ENCODE results near the gene CHURC1.

Gene CHURC1

DNA sequence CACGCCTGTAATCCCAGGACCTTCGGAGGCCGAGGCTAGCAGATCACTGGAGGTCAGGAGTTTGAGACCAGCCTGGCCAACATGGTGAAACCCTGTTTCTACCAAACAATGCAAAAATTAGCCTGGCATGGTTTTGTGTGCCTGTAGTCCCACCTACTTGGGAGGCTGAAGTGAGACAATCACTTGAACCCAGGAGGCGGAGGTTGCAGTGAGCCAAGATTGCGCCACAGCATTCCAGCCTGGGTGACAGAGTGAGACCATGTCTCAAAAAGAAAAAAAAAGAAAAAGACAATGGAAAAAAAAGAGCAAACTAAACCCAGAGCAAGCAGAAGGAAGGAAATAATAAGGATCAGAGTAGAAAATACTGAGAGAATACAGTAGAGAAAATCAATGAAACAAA, 5.4 kb downstream of the CHURC1 start:
- H3K27ac Mint-ChIP-seq: peak overlapping the region; percentile 58
- no peak for ATAC-seq (ENCODE audit: low read depth)
- H3K4me3 Mint-ChIP-seq: no peak overlapping the region
- H3K4me1 Mint-ChIP-seq: peaks cover 41% of the 10 kb centered on the region
- no peaks in the 10 kb centered on the region for H3K27me3 Mint-ChIP-seq
- H3K36me3 Mint-ChIP-seq: peaks cover 16% of the 10 kb centered on the region
- no peaks in the 10 kb centered on the region for H3K9me3 Mint-ChIP-seq
- DNase-seq (ENCODE audit: low spot score in 2 of 2): no peak

- ATAC-seq (ENCODE audit: low read depth) (no peak), DNase-seq (ENCODE audit: low spot score in 2 of 2) (no peak)
- peaks cover 35% of the 10 kb centered on the region for H3K4me1 Mint-ChIP-seq
- H3K36me3 Mint-ChIP-seq: peaks cover 18% of the 10 kb centered on the region
- no peaks in the 10 kb centered on the region for H3K27me3 Mint-ChIP-seq
- no peak overlapping the region for H3K4me3 Mint-ChIP-seq
- no peaks in the 10 kb centered on the region for H3K9me3 Mint-ChIP-seq
- no peak overlapping the region for H3K27ac Mint-ChIP-seq
Measured at GRCh38 chr14:64920465-64920864, 6.2 kb downstream of the CHURC1 start.

DNA sequence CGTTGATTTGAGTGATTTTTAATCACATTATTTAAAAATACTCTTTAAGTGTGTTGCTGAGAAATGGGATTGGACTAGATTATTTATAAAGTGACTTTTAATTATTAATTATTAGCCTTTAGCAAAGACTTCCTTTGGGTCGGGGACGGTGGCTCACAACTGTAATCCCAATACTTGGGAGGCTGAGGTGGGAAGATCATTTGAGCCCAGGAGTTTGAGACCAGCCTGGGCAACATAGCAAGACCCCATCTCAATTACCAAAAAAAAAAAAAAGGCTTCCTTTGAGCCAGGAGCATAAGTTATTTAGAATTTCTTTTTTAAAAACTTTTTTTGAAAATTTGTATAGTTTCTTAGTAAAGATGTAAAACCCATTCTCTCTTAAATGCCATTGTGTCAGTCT, 8.8 kb downstream of the CHURC1 start:
- DNase-seq (ENCODE audit: low spot score in 2 of 2) (no peak), ATAC-seq (ENCODE audit: low read depth) (no peak)
- Mint-ChIP-seq H3K27ac (no peak overlapping the region), H3K4me3 (no peak overlapping the region), H3K4me1 (peaks cover 17% of the 10 kb centered on the region), H3K9me3 (no peaks in the 10 kb centered on the region), H3K36me3 (peaks cover 25% of the 10 kb centered on the region), H3K27me3 (no peaks in the 10 kb centered on the region)

DNA sequence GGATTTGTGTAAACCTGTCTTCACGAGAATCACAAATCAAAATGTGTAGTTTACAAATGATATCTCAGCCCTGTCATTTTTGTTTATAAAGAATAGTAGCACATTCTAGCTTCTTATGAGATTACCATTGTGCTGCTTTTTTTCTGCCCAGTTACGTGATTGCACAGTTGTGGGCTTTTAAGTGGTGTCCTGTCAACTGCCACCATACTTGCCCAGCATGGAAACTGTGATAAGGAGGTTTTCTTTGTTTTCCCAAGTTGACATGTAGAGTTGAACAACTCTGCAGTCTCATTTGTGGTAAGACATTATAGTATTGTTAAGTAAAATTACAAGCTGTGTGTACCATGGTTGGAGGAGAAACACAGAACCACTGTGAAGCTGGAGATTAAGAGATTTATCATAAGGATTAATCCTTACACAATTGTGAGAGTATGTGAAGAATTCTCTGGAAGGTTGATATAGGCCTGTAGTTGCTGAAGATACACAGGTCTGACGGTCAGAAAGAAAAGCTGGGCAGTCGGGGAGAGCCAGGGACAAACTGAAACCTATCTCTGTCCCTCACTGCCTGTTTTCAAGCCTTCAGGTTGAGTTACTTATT, 12.2 kb downstream of the CHURC1 start:
- ATAC-seq (ENCODE audit: low read depth) (no peak), DNase-seq (ENCODE audit: low spot score in 2 of 2) (no peak)
- no peak overlapping the region for H3K4me3 Mint-ChIP-seq
- no peak overlapping the region for H3K27ac Mint-ChIP-seq
- H3K27me3 Mint-ChIP-seq: no peaks in the 10 kb centered on the region
- H3K4me1 Mint-ChIP-seq: peaks cover 5% of the 10 kb centered on the region
- no peaks in the 10 kb centered on the region for H3K9me3 Mint-ChIP-seq
- peaks cover 28% of the 10 kb centered on the region for H3K36me3 Mint-ChIP-seq

DNA sequence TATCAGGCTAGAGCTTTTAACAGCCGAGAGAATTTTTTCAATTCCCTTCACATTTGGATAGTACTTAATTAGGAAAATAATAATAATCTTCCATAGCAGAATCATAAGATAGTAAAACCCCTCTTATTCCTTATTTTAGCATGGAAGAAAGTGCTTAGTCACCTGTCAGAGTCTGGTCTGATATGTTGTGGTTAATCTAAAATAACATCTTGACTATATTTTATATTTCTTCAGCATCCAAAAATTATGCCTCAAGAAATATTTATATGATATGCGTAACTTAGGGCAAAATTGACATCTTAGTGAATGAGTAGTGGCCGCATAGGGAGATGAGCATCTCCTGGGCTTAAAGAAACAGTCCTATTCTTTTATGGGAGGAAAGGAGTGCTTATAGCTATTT, 12.8 kb downstream of the CHURC1 start:
- peaks cover under 1% of the 10 kb centered on the region for H3K4me1 Mint-ChIP-seq
- no peak overlapping the region for H3K27ac Mint-ChIP-seq
- no peak overlapping the region for H3K4me3 Mint-ChIP-seq
- no peaks in the 10 kb centered on the region for H3K9me3 Mint-ChIP-seq
- H3K27me3 Mint-ChIP-seq: no peaks in the 10 kb centered on the region
- peaks cover 24% of the 10 kb centered on the region for H3K36me3 Mint-ChIP-seq
- no peak for DNase-seq (ENCODE audit: low spot score in 2 of 2)
- no peak for ATAC-seq (ENCODE audit: low read depth)

- H3K4me3 Mint-ChIP-seq: no peak overlapping the region
- no peaks in the 10 kb centered on the region for H3K27me3 Mint-ChIP-seq
- DNase-seq (ENCODE audit: low spot score in 2 of 2) (no peak), ATAC-seq (ENCODE audit: low read depth) (no peak)
- peaks cover 26% of the 10 kb centered on the region for H3K36me3 Mint-ChIP-seq
- no peaks in the 10 kb centered on the region for H3K4me1 Mint-ChIP-seq
- no peak overlapping the region for H3K27ac Mint-ChIP-seq
- no peaks in the 10 kb centered on the region for H3K9me3 Mint-ChIP-seq
Measured at GRCh38 chr14:64928239-64929013, 14.2 kb downstream of the CHURC1 start.

- Mint-ChIP-seq H3K4me3 (no peak overlapping the region), H3K36me3 (peaks cover 26% of the 10 kb centered on the region), H3K27me3 (no peaks in the 10 kb centered on the region), H3K27ac (no peak overlapping the region), H3K4me1 (no peaks in the 10 kb centered on the region), H3K9me3 (no peaks in the 10 kb centered on the region)
- DNase-seq (ENCODE audit: low spot score in 2 of 2): no peak
- ATAC-seq (ENCODE audit: low read depth): no peak
Measured at GRCh38 chr14:64929014-64929359, 14.7 kb downstream of the CHURC1 start.

DNA sequence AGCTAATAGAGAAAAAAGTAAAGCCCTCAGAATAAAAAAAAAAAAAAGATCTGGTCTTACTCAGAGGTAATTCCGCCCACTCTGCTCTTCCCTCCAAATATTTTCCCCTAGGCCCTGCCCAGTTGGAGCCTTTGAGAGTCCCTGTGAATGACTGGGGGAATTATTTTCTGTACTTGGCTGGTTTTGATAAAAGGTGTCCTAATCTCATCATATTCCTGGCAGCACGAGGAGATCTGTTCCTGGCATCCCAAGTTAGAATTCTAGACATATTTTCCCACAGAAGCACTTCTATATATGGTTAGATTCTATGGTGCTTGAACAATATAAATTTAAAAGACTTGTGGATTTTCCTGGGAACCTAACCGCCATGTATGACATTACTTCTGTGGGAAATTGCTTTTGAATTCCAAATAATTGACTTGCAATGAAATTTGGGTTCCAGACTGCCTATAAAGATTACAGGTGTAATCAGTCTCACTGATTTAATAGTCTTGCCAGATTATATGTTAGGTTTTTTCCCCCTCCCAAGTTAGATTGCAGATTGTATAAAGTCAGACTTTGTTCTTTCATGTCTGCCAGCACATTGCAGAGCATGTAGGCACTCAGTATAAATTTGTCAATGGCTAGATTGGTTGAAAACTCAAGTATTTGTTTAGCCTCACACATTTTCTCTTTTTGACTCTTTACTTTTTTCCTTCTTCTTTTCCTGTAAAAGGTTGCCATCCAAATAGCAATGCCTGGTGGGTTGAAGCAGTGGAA, 16.0 kb downstream of the CHURC1 start:
- H3K9me3 Mint-ChIP-seq: no peaks in the 10 kb centered on the region
- peaks cover 30% of the 10 kb centered on the region for H3K36me3 Mint-ChIP-seq
- H3K27me3 Mint-ChIP-seq: no peaks in the 10 kb centered on the region
- H3K27ac Mint-ChIP-seq: peak overlapping the region; percentile 75
- ATAC-seq (ENCODE audit: low read depth) (no peak), DNase-seq (ENCODE audit: low spot score in 2 of 2) (no peak)
- H3K4me1 Mint-ChIP-seq: no peaks in the 10 kb centered on the region
- no peak overlapping the region for H3K4me3 Mint-ChIP-seq

- Mint-ChIP-seq H3K36me3 (peaks cover 26% of the 10 kb centered on the region), H3K4me3 (no peak overlapping the region), H3K27me3 (no peaks in the 10 kb centered on the region), H3K9me3 (no peaks in the 10 kb centered on the region), H3K4me1 (peaks cover 3% of the 10 kb centered on the region), H3K27ac (no peak overlapping the region)
- no peak for ATAC-seq (ENCODE audit: low read depth)
- no peak for DNase-seq (ENCODE audit: low spot score in 2 of 2)
Measured at GRCh38 chr14:64931123-64931522, 16.9 kb downstream of the CHURC1 start.

DNA sequence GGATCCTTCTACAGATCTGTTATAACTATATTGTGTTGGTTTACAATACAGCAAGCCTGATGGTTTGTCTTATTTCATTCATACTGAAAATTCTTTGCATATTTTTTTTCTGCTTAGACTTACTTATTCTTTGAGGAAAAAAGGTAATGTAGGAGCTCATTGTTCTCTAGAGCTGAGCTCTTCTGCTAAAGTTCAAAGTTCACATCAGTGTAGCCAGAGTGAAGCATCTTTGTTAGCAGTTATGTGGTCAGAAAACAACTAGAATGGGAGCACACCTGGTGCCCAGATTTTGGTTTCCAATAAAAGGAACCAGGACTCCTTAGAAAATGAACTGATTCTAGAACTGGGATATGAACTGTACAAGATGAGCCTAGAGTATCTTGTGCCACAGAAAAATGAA, 18.0 kb downstream of the CHURC1 start:
- Mint-ChIP-seq H3K9me3 (no peaks in the 10 kb centered on the region), H3K36me3 (peaks cover 24% of the 10 kb centered on the region), H3K27ac (no peak overlapping the region), H3K27me3 (no peaks in the 10 kb centered on the region), H3K4me3 (no peak overlapping the region), H3K4me1 (peaks cover 3% of the 10 kb centered on the region)
- DNase-seq (ENCODE audit: low spot score in 2 of 2): no peak
- ATAC-seq (ENCODE audit: low read depth): no peak

DNA sequence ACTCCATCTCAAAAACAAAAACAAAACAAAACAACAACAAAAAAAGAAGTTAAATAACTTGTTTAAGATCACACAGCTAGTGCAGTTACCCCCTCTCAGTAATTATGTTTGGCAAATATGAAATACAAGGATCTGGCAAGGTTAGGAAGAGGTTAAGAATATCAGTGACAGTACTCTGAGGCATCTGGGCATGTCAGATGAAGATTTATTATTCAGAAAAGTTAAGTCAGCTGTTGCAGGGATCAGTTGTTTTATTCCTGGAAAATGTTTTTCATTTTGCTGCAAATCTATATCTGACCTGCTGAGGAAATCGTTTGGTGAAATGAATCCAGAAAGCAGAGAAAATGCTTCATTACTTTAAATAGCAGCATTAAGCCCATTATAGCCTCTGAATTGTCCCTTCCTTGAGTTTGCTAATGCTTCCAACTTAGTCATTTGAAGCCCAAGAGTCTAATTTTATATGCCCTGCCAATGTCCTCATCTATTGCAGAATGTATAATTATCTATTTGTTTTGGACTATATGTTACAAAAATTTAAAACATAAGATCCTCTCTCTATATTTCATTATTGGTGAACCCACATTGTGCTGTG, 20.2 kb downstream of the CHURC1 start:
- Mint-ChIP-seq H3K36me3 (peaks cover 32% of the 10 kb centered on the region), H3K27me3 (no peaks in the 10 kb centered on the region), H3K9me3 (no peaks in the 10 kb centered on the region), H3K27ac (no peak overlapping the region), H3K4me3 (no peak overlapping the region), H3K4me1 (peaks cover 3% of the 10 kb centered on the region)
- DNase-seq (ENCODE audit: low spot score in 2 of 2) (no peak), ATAC-seq (ENCODE audit: low read depth) (no peak)

- no peak for ATAC-seq (ENCODE audit: low read depth)
- peaks cover 3% of the 10 kb centered on the region for H3K4me1 Mint-ChIP-seq
Measured at GRCh38 chr14:64935508-64935907, 21.3 kb downstream of the CHURC1 start.

GRCh38 chr14:64937171-64937820, 23.0 kb downstream of the CHURC1 start:
- Mint-ChIP-seq H3K4me3 (no peak overlapping the region), H3K36me3 (peaks cover 35% of the 10 kb centered on the region), H3K9me3 (no peaks in the 10 kb centered on the region), H3K4me1 (peaks cover 3% of the 10 kb centered on the region), H3K27ac (peak overlapping the region; percentile 53), H3K27me3 (no peaks in the 10 kb centered on the region)
- ATAC-seq (ENCODE audit: low read depth) (no peak), DNase-seq (ENCODE audit: low spot score in 2 of 2) (no peak)

More at GRCh38 chr14:64935508-64935907, 21.3 kb downstream of the CHURC1 start:
- Mint-ChIP-seq H3K9me3 (no peaks in the 10 kb centered on the region), H3K27ac (no peak overlapping the region), H3K36me3 (peaks cover 34% of the 10 kb centered on the region), H3K4me3 (no peak overlapping the region), H3K27me3 (no peaks in the 10 kb centered on the region)
- no peak for DNase-seq (ENCODE audit: low spot score in 2 of 2)

- H3K9me3 Mint-ChIP-seq: no peaks in the 10 kb centered on the region
- peak overlapping the region; percentile 53 for H3K27ac Mint-ChIP-seq
- H3K36me3 Mint-ChIP-seq: peaks cover 35% of the 10 kb centered on the region
- ATAC-seq (ENCODE audit: low read depth) (no peak), DNase-seq (ENCODE audit: low spot score in 2 of 2) (no peak)
- H3K27me3 Mint-ChIP-seq: no peaks in the 10 kb centered on the region
- H3K4me1 Mint-ChIP-seq: peaks cover 7% of the 10 kb centered on the region
- H3K4me3 Mint-ChIP-seq: no peak overlapping the region
Measured at GRCh38 chr14:64937821-64938193, 23.6 kb downstream of the CHURC1 start.

Measured in memory B cell (primary cell).